Stimulated activated CD8-positive, alpha-beta memory T cell treated with anti-CD3 and anti-CD28 coated beads, Interleukin-12 subunit alpha, Interleukin-12 subunit beta, amount 100 ng/mL, for 1 hour (primary cell): ENCODE data around the gene SERPINA10.
"Not testable (repeated sequence)": the region's sequence is repeated elsewhere in the genome, so short reads cannot be mapped to it uniquely, and the experiment has no call there.

Experiments used
- DNase-seq: peaks from one replicate; pipeline ENCODE4 v3.0.0-alpha.2; 2020; ENCODE audit warnings: low read depth

The SERPINA10 gene

GRCh38 chr14:94284221-94284620, 8.8 kb downstream of the SERPINA10 start:
- DNase-seq = no peak

DNA sequence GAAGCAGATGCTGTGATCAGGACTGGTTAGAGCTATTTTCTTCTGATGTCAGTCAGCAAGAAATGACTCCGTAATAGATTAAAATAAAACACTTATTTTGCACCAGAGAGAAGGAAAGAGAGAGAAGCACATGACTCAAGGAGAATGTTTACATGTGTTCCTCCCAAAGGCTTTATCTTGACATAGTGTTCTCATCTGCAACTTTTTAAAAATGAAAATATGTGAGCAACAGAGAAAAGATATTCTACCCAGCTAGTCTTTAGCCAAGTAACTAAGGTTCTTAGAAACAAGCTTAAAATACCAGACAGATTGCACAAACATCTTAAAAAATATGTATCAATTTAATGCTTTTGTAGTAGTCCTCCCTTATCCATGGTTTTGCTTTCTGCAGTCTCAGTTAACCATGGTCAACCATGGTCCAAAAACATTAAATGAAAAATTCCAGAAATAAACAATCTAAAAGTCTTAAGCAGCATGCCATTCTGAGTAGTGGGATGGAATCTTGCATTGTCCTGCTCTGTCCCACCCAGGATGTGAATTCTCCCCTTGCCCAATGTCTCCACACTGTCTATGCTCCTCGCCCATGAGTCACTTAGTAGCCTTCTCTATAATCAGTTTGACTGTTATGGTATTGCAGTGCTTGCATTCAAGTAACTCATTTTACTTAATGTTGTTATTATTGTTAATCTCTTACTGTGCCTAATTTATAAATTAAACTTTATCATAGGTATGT, 9.9 kb downstream of the SERPINA10 start:
- no peak for DNase-seq

GRCh38 chr14:94278731-94279130, 14.3 kb downstream of the SERPINA10 start:
- no peak for DNase-seq

DNA sequence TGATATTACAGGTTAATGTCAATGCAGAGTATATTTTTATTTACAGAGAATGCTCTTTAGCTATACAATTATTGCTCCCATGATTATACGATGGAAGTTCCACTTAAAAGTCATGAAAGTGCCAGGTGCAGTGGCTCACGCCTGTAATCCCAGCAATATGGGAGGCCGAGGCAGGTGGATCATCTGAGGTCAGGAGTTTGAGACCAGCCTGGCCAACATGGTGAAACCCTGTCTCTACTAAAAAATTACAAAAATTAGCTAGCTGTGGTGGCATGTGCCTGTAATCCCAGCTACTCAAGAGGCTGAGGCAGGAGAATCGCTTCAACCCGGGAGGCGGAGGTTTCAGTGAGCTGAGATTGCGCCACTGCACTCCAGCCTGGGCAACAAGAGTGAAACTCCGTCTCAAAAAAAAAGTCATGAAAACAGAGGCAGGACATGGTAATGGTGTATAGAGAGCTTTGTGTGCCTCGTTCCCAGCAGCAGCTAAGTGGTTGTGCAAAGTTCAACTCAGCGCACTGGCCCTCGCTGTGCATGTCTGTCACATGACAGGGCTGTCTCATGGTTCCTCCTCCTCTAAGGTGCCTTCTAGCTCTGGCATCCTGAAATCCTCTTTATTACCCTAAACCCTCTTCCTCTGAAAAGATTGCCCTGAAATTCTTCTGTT, 16.0 kb downstream of the SERPINA10 start:
- not testable (repeated sequence) for DNase-seq

DNA sequence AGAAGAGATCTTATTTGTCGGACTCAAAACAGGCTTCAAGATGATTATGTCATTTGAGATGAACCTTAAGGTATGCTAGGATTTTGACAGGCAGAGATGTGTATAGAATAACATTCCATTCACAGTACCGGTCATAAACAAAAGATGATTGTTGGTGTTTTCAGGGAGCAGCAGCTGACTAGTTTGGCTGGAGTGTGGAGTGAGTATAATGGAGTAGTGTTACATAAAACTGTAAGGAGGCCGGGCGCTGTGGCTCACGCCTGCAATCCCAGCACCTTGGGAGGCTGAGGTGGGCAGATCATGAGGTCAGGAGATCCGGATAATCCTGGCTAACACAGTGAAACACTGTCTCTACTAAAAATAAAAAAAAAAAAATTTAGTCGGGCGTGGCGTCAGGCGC, 23.9 kb downstream of the SERPINA10 start:
- DNase-seq = no peak

- not testable (repeated sequence) for DNase-seq
These were observed 24.5 kb downstream of the SERPINA10 start for GRCh38 chr14:94268582-94268981.

GRCh38 chr14:94267352-94267751, 25.7 kb downstream of the SERPINA10 start:
- no peak for DNase-seq

- DNase-seq = not testable (repeated sequence)
These were observed 28.9 kb downstream of the SERPINA10 start for GRCh38 chr14:94264195-94264594.

DNA sequence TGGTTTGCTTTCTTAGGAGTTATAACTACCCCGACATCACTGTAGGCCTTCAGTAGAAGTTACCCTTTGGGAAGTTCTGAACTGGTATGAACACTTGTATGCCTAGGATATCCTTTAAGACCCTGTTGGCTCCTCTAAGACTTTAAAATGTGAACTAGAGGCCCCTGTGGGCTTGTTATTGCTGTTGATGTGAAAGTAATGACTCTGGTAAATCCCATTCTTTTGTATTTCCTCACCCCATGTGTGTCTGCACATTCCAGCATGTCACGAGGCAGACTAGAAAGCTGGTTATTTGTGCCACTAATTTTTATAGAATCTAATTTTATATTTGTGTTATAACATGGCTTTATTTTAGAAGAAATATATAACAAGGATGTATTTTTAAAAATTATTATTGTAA, 48.9 kb downstream of the SERPINA10 start:
- no peak for DNase-seq

- no peak for DNase-seq
These were observed 53.7 kb downstream of the SERPINA10 start for GRCh38 chr14:94239406-94239805.

- no peak for DNase-seq
These were observed 55.1 kb downstream of the SERPINA10 start for GRCh38 chr14:94237983-94238382.

DNA sequence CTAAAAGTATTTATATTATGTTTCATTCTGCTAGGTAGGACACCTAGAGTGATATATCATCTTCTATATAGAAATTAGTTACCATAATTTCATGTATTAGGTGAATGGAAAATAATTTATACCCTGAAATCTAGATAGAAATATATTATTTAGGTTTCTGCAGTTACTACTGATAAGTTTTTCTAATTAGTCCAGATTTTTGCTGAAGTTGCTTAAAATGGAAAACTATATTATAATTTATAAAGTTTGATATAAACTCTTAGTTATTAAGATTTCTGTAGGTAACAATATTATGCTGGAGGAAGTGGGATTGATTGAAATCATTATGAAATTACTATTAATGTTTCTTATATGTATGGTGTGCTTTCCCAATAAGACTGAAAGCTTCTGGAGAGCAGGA, 56.0 kb downstream of the SERPINA10 start:
- DNase-seq = no peak
